Fibroblast of peridontal ligament (primary cell): ENCODE data around the gene NFIL3.
"Not testable (repeated sequence)": the region's sequence is repeated elsewhere in the genome, so short reads cannot be mapped to it uniquely, and the experiment has no call there.

Experiments
- DNase-seq: peaks from one replicate; pipeline ENCODE4 v3.0.0-alpha.2; 2010; ENCODE audit errors: extremely low read depth

The NFIL3 gene, protein sequence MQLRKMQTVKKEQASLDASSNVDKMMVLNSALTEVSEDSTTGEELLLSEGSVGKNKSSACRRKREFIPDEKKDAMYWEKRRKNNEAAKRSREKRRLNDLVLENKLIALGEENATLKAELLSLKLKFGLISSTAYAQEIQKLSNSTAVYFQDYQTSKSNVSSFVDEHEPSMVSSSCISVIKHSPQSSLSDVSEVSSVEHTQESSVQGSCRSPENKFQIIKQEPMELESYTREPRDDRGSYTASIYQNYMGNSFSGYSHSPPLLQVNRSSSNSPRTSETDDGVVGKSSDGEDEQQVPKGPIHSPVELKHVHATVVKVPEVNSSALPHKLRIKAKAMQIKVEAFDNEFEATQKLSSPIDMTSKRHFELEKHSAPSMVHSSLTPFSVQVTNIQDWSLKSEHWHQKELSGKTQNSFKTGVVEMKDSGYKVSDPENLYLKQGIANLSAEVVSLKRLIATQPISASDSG

DNA sequence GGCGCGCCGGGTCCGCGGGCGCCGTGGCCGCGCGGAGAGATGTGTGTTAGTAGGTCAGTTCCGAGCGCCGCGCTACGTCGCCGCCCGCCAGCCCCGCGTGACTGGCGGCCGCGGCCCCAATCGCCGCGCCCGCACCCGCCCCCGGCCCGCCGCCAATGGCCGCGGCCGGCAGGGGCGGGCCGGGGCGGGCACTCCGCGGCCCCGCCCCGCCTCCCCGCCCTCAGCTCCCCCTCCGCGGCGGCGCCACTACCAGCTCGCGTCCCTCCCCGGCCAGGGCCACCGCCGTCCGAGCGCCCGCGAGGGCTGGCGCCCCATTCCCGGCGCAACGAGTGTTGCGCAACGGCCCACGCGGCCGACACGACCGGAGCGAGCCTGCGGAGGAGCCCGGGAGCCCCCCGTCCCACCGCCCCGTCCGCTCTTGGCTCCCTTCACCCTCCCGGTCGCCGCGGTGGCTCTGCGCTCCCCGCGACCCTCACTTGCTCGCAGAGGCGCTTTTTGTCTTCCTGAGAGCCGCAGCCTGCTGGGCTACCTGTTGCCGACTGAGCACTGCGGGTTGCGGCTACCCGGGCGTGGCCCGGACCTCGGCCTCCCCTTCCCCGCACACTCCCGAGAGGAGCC is at the start of gene NFIL3:
NFIL3 (minus strand) TSS at position 48 of the 618 bp plus-strand sequence. CDS start 13,098 bp downstream, outside the sequence.
- DNase-seq: peak; percentile 60

DNA sequence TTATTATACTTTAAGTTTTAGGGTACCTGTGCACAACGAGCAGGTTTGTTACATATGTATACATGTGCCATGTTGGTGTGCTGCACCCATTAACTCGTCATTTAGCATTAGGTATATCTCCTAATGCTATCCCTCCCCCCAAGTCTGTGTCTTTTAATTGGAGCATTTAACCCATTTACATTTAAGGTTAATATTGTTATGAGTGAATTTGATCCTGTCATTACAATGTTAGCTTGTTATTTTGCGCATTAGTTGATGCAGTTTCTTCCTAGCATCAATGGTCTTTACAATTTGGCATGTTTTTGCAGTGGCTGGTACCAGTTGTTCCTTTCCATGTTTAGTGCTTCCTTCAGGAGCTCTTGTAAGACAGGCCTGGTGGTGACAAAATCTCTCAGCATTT is 47.9 kb upstream of the NFIL3 start:
- not testable (repeated sequence) for DNase-seq

DNA sequence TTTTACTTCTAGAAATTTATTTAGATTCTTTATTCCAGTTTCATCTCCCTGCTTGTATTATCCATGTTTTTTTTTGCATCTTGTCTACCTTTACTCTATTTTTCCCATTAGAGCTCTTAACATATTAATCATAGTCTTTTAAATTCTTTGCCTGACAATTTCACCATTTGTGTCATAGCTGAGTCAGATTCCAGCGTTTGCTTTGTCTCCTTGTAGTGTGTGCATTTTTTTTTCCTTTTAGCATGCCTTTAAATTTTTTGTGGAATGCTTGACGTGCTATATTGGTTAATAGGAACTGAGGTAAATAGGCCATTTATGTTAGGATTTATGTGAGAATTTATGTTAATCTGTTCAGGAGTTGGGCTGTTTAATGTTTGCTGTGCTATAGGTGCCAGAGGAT is 41.8 kb upstream of the NFIL3 start:
- DNase-seq: peak; percentile 16

DNA sequence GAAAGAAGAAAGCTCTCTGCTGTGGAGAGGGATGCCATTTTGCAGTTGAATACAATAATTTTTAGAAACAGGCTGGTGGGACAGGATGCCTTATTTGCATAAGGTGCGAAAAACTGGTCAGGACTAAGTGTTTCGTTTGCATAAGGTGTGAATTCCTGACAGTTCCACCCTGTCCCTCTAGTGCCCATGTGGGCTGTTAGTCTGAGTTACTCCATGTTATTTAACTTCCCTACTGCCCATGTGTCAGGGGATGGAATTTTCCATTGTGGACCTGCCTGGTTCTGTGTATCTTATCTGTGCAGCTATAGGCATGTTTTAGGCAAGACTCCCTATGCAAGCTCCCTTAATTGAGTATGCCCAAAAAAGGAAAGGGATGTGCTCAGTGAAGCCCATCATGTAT is 35.3 kb upstream of the NFIL3 start:
- DNase-seq: no peak

DNA sequence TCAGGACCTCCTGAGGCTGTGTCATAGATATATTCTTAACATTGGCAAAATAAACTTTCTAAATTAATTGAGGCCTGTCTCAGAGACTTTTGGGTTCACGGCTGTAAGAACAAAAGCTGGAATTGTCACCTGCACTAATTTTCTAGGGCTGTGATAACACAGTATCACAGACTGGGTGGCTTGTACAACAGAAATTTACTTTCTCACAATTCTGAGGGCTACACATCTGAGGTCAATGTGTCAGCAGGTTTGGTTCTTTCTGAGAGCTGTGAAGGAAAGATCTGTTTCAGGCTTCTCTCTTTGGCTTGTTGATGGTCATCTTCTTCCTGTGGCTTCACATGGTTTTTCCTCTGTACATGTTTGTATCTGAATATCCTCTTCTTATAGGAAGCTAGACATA is 29.2 kb upstream of the NFIL3 start:
- DNase-seq: no peak

DNA sequence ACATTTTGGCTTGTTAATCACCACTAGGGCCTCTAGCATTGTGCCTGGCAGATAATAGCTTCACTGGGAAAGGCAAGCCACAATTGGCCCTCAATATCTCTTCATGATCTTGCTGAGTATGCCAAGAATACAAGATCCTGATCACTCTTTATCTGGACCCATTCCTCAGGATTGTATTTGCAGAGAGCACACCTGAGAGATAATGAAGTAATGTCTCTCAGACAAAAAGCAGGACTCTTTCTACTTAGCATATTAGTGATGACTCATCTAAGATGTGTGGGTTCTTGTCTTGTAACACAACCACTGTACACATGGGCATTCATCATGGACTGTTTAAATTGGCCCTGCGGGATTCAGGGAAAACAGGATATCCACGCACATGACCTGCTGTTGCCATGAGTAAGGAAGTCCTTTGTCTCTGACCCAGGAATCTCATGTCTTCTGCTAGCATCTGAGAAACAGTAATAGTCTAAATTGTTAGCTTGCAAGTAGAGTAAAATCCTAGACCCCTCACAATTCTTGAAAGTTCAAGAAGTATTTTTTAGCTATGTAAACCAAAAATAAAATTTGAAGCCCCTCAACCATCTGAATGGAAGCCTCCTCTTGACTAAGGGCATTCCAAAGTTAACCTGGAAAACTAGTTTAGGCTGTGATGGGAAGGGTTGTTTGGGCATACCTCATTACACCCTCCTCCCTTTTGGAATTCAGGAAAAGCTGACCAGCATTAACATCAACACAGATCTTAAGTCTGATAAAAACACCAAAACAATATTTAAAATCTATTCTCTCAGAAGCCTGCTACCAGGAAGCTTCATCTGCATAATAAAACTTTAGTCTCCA is 28.0 kb upstream of the NFIL3 start:
- no peak for DNase-seq

DNA sequence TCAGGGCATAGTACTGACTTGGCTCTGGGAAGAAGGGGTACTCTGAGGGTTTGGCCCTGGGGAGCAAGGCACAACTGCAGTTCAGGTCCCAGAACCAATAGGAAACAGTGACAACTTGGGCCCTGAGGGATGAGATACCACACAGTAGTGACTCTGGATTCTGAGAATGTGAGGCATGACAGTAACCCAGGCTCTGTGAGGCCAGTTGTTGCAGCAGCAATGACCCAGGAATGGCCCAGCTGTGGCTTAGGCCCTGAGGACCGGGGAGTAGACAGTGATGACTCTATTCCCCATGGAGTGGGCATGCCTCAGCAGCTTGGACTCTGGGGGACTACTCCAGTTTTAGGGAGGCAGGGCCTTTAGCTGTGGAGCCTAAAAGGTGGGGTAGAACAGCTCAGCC is 21.5 kb upstream of the NFIL3 start:
- DNase-seq: no peak

DNA sequence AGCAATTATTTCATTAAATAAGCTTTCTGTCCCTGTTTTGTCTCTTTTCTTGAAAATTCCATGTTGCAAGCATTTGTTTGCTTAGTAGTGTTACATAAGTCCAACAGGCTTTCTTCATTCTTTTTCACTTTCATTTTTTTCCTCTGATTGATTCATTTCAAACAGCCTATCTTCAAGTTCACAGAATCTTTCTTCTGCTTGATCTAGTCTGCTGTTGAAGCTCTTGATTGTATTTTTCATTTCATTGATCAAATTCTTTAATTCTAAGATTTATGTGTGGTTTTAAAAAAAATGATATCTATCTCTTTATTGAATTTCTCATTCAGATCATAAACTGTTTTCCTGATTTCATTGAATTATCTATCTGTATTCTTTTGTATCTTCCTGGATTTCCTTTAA is 20.4 kb upstream of the NFIL3 start:
- DNase-seq: no peak

DNA sequence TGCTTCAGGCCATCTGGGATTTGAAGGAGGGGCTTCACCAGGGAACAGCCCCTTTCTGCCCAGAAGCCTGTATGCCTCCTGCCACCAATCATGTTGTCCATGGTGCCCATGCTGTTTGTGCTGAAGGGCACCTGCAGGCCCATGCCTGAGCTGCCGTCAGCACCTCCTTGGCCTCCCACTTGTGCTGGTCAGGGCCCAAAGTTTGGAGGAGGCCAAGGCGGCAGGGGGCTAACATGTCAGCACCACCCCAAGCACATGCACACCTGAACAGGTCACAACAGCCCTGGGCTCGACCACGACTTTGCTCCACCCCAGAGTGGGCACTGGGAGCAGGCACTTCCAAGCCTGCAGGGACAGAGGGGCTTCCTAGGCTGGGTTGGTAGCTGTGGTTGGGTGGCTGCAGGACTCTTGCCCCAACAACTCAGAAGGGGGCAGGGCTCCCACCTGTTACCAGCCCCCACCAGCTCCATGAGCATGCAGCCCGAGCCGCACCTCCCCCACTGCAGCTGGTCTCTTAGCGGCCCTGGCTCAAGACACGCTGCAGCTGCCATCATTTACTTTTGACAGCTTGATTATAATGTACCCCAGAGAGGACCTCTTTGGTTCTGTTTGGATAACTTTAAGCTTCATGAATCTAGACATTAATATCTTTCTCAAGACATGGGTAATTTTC is 19.8 kb upstream of the NFIL3 start:
- DNase-seq: no peak

DNA sequence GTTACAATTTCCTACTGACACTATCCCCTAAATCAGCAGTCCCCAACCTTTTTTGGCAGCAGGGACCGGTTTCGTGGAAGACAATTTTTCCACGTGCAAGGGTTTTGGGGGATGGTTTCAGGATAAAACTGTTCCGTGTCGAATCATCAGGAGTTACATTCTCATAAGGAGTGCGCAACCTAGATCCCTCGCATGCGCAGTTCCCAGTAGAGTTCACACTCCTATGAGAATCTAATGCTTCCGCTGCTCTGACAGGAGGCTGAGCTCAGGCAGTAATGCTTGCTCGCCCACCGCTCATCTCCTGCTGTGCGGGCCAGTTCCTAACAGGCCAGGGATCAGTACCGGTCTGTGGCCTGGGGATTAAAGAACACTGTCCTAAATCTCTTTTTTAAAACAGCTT is 13.2 kb upstream of the NFIL3 start:
- DNase-seq: no peak

DNA sequence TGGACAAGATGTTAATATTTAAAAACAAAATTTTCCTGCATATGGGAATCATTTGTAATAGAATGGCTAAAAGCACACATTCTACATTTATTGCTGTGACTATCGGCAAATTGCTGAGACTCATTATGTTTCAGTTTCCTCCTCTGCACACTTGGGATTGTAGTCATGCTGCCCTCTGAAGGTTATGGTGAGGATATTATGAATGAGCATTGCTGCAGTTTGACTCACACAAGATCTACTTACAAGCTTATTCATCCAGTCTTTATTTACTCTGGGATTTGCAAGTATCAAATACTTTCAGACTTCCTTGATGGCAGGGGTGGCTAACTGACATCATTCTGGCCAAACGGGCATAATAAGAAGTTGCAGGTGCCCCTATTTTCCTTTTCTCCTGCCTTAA is 9.5 kb upstream of the NFIL3 start:
- peak; percentile 98 for DNase-seq

DNA sequence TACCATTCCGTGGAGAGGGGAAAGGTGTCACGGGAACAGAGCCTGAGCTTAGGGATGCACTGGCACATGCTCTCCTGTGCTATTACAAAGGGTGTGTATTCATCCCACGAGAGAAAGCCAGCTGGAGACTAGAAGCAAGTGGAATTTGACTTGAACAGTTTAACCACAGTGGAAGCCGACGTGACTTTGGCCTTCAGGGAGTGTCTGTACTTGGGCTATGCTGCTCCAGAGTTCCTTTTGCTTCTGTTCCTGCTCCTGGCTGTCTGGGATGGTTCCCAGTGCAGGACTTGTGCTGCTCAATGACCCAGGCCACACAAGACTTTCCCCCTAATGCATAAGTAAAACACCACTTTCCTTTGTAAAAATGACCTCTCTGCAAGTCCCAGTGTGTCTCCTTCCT is 7.9 kb upstream of the NFIL3 start:
- DNase-seq: no peak

DNA sequence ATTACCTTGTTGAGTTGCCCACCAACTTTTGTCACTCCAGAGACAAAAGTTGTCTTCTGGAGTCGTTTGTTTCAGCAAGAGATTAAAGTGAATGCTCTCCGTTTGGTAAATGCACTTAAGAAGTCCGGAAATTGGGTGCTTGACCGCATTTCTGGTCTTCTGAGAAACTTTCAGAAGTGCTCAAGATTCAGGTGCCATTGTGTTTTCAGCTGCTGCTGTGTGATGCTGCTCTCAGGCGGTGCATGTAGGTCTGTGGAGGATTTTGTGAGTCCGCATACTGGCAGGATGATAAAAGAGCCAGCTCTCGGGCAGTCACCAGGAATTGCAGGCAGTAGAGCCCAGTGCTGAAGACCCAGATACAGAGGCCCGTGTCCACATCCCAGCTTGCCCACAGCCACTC is 5.9 kb upstream of the NFIL3 start:
- no peak for DNase-seq

DNA sequence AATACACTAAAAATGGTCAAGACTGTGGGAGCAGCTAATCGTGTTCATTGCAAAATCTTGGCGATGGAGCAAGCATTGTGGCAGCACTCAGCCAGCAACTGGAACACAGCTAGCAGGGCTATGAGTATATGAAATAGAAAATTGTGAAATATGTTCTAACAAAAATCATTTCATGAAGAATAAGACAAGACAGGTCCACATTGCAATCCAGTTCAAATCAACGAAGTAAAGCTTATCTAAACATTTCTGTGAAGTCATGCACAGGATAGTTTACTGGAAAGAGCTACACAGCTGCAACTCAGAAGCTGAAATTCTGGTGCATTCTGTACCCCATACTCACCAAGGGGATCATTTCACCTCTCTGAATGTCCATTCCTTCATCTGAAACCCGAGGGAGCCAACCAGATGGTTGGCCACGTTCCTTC is 5.3 kb upstream of the NFIL3 start:
- DNase-seq: peak; percentile 93

DNA sequence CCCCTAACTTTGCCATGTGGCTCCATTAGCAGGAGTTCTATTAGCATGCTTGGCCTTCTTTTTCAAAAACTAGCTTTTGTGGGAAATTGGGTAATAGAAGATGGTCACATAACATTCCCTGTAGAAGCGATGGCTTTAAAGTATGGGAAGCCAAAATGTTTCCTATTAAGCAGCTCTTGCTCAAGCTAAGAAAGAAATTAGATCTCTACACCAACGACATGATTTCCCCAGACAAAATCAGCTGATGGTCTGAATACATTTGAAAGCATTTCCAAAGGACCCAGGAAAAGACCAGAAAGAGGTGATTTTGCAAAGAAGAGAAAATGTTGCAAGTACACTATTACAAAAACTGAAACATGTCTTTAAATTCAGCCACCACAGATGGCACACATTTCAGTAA is 4.8 kb upstream of the NFIL3 start:
- DNase-seq: peak; percentile 78

DNA sequence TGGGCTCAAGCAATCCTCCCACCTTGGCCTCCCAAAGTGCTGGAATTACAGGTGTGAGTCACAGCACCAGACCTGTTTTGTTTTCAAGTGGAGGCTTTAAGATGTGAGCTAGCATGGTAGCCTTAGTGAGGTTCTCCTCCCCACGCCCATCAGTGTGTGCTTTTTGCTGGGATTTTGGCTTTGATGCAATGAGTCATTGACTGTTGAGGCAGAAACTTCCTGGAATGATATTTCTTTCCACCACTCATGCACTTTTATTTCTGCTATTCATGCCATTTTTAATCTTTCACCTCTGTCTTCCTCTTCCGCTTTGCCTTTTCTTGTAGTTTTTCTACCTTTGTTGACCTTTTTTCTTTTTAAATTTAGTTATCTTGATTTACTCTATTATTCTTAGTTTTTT is 4.2 kb upstream of the NFIL3 start:
- DNase-seq: peak; percentile 80

DNA sequence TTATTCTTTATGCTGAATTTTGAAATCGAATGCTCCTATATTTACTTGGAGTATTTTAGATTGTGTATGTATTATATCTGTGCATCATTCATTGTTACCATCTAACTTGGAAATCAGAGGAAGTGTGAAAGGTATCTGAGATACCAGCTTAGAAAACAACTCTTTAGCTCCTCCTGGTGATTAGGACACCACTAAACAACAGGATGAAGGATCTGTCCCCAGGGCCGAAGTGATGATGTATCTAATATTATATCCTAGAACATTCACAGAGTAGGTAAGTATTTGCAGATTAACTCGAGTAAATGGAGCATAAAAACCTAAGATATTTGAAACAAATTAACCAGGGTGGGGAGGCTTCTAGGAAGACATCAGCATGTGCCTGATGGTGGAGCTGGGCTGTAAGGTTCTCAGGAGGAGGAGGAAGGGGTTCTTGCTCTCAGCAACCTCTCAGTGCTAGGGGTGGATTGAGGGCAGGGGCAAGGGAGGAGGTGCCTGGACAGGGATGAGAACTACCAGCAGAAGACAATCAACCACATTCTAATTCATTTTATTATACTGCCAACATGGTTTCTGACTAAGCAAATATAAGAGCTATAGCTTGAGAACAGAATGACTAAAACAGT is 2.6 kb upstream of the NFIL3 start:
- peak; percentile 62 for DNase-seq

DNA sequence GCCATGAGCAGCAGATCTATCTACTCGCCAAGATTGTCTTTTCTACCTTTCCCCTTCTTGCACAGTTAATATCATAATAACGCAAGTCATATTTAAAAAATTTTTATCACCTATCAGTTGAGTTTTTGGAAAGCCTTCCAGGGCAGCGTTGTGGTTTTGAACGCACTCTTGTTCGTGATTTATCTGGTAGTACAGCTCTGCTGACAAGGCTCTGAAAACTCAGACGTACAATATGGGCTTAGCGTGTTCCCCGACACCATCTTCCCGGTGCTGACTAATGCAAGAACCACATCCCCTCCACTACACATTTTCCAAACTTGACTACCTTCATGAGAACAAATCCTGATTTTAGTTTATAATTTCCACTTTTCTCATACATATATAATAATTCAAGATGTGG is 1.6 kb upstream of the NFIL3 start:
- no peak for DNase-seq

DNA sequence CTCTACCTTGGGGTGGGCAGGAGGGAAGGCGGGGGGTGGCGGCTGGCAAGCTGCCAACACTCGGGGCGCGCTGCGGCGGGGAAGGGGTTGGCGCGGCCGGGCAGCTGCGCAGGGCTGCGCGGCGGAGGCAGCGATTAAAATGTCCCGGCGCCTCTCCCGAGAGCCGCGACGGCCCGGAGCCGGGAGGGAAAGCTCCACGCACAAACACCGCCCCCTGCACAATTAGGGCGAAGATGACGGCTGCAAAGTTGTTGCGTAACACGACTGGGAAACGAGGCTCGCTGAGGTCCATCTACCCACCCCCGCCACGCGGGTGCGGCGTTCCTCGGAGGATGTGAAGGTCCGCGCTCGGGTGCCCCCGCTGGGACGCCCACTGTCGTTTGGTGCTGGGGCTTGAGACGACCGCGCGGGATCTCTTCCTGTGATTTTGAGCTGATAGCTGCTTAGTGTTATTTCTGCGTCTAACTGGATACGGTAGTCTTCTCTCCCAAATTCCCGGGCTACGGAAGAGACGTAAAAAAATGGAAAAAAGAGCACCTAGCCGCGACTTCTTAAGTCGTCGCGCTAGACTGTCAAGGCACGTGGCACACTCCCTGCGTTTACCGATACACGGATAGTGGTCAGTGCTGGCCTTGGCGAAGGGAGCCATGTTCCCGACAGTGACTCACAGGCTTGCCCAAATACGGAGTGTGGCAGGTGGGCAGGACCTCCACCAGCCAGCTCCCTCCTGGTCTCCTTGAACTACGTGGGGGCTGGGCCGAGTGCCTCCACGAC is 958 bp upstream of the NFIL3 start:
- DNase-seq: peak; percentile 89
